KOPT-K1 (cell line): ENCODE results near the gene HOXA11.

ENCODE experiments used
- H3K27ac ChIP-seq: fragments of 200-600 bp; sonication (generic); 2 replicates; pipeline ENCODE4 v1.5.1; 2016; ENCODE audit warnings: antibody characterized with exemption, mild to moderate bottlenecking, low read depth, low read length; ENCODE audit not compliant: poor library complexity, severe bottlenecking
- H3K36me3 ChIP-seq: fragments of 200-600 bp; sonication (generic); 2 replicates; pipeline ENCODE4 v1.5.1; 2017; ENCODE audit warnings: antibody characterized with exemption, mild to moderate bottlenecking, low read length, moderate library complexity; ENCODE audit not compliant: insufficient read depth
- H3K9me3 ChIP-seq: fragments of 200-600 bp; sonication (generic); 2 replicates; pipeline ENCODE4 v1.5.1; 2017; ENCODE audit warnings: antibody characterized with exemption, low read length, mild to moderate bottlenecking; ENCODE audit not compliant: insufficient read depth, poor library complexity, severe bottlenecking

HOXA11 gene

DNA sequence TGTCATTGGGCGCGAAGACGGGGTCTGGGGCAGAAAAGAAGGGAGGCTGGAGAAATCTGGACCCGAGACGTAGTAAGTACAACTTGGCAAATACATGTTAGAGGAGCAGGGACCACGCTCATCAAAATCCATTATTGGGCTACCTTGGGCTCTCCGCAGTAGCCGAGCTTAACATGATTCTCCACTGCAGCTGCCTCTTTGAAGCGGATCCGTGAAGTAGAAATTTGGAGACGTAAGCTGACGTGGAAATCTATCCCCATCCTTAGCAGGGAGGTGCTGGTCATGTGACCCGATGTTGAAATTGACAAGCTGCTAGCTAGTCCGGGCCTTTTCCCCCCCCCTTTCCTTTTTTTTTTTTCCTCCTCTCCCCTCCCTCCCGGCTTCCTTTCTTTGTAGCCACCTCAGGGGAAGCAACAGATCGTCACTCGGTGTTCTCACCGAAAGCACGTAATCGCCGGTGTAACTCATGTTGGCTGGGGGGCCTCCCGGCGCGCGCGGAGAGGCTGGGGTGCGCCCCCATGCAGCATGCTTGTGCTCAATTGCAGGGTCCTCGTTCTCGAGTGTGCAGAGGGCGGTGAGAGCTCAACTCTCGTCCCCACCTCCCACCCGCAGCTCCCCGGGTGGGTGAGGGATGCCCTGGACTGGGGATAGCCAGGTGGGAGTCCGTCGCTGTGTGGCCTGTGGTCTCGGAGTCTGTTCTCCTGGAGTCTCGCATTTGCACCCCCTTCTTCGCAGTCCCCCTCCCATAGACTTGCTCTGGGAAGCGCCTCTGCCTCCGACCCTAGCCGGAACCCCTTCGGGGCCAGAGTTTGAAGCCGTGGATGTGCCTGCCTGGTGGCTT lies at the start of gene HOXA11:
Gene HOXA11 (minus strand): TSS at position 220 of the 841 bp plus-strand sequence. CDS start 88 bp downstream, at position 132.
- no peak within 1 kb of the TSS for H3K27ac ChIP-seq
- no peaks in the 10 kb centered on the region for H3K36me3 ChIP-seq
- no peaks in the 10 kb centered on the region for H3K9me3 ChIP-seq

DNA sequence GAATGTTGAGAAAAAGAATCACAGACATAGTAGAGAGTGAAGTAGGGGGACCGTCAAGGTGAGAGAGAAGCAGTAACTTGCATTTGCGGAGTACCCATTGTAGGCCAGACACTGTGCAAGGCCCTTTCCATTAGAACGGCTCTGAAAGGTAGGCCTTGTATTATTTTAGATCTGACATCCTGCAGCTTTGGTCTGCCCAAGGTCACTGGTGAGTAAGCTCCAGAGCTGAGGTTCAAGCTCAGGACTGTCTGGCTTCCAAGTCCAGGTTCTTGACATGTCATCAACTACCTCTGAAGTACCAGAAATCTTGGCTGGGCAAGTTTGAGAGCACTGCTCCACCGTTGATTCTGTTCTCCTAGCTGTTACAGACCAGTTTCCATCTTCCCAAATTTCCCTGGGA lies 44.4 kb upstream of the HOXA11 start:
- no peaks in the 10 kb centered on the region for H3K36me3 ChIP-seq
- no peak overlapping the region for H3K27ac ChIP-seq
- H3K9me3 ChIP-seq = no peaks in the 10 kb centered on the region

DNA sequence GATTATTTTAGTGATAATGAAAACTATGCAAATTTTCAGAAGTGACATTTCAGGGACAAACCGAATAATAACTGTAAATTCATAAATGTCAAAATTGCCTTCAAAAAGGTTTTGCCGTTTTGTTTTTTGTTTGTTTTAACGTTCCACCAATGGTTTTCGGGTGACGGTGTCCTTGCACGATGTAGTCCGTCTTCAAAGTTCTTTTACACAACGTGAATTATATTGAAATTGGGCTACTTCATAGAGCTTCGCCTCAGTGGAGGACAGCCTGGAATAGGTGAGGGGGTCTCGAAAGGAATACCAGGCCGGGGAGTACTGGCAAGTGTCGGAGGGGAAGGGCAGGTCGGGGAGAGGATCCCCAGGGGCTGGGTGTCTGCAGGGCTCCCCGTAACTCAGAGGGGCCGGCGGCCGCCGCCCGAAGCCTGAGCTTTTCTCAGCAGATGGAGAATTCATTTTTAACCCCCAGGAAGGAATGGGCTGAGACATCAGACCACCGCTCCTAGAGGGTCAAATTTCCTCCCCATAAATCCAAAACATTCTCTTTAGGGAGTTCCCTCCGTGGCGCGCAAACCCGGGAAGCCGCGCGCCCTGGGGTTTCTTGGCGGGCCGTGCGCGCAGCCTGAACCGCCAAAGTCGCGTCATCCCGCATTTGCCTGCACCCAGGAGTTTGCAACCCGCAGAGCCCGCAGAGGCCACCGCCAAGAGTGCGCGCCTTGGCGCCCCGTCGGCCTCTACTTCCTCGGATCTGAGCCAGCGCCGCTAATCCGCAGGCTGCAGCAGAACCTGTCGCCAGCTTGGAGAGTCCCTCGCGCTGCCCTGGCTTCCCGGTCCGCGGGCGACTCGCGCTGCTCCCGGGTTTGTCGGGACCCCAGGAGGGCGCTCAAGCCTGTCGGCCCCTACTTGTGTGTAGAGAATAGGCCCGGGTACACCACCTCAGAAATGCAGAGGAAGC lies 40.2 kb upstream of the HOXA11 start:
- Histone ChIP-seq H3K36me3 (no peaks in the 10 kb centered on the region), H3K27ac (no peak overlapping the region), H3K9me3 (no peaks in the 10 kb centered on the region)

DNA sequence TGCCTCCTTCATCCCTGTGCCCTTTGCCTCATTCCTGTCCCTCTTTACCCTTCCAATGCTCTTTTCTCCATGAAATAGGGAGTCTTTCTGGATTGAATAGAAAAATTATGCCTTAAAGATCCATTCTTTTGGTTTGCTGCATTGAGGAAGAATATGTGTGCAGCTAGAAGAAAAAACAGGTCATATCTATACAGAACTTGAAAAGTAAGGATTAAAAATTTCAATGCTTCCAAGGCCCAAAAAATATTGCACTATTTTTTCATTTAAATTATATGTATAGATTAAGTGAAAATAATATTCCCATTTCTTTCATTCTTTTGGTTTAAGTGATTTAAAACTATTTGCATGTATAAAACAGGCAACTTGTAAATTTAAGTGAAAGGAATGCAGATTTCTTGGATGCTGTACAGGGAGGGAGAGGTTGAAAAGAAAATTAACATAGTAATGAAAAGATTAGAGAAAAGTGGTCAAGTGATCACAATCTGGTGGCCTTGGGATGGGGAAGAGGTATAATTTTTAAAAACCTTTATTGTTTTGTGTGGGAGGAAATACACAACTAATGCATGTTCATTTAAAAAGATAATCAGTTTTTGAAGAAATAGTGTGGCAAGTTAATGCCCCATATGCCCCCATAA lies 39.0 kb upstream of the HOXA11 start:
- H3K36me3 ChIP-seq = no peaks in the 10 kb centered on the region
- H3K9me3 ChIP-seq = no peaks in the 10 kb centered on the region
- H3K27ac ChIP-seq = no peak overlapping the region

DNA sequence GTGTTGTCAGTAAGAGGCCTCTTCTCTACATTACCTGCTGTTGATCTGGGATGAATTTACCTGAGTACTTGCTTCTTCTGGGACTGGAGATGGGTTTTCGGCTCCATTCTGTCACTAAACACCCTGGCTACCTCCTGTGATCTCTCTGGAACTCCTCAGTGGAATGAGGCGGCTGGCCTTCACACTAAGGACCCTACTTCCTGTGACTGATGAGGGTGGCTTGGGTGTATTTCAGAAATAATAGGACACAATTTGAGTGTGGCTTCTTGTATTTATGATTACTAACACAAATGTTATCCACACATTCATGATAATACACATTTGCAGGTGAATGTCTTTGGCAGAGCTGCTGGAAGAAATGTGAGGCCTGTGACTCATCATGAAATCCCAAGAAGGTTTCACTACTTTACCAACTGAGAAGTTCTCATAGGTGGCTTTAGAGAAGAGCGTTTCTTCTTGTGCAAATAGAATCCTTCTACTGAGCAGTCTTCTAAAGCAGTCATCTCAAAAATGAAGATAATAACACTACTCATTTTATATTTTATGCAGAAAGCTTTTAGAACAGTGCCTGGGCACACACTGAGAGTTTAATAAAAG lies 36.3 kb upstream of the HOXA11 start:
- H3K27ac ChIP-seq = no peak overlapping the region
- no peaks in the 10 kb centered on the region for H3K36me3 ChIP-seq
- H3K9me3 ChIP-seq = no peaks in the 10 kb centered on the region

DNA sequence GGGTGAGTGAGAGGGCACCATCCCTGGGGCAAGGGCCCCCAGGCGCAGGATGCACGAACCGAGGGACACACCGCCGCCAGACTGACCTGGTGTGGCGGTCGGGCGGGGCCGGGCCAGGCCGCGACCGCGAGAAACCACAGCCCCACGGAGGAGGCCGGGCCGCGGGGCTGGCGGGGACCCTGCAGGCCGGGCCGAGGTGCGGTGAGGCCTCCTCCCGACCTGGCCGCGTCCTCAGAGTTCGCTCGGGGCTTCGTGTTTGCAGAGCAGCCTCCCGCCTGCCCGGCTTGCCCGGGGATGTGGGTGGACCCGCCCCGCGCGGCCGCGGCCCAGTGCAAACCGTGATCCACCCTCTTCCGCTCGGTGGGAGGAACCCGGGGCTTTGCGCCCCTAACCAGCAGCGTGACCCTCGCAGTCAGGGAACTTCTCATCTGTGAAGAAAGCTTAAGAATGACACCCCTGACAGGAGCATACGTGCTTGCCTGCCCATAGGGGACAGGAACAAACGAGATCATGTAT lies 35.5 kb upstream of the HOXA11 start:
- no peaks in the 10 kb centered on the region for H3K36me3 ChIP-seq
- H3K27ac ChIP-seq = no peak overlapping the region
- H3K9me3 ChIP-seq = no peaks in the 10 kb centered on the region

DNA sequence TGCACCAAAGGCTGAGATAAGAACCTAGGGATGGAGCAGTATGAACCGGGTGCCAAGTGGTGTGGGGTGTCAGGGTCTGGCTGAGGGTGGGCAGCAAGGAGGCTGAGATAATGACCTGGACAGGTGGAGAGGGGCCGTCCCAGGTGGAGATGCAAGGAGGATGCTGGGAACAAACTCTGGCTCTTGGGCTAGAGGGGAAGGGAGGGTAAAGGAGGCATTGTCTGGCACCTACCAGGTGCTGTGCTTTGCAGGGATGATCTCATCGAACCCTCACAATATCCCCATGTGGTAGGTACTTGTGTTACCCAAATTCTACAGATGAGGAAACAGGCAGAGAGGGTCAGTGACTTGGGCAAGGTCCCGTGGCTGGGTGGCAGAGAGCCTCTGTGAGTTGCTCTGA lies 34.8 kb upstream of the HOXA11 start:
- no peak overlapping the region for H3K27ac ChIP-seq
- H3K36me3 ChIP-seq = no peaks in the 10 kb centered on the region
- H3K9me3 ChIP-seq = no peaks in the 10 kb centered on the region

DNA sequence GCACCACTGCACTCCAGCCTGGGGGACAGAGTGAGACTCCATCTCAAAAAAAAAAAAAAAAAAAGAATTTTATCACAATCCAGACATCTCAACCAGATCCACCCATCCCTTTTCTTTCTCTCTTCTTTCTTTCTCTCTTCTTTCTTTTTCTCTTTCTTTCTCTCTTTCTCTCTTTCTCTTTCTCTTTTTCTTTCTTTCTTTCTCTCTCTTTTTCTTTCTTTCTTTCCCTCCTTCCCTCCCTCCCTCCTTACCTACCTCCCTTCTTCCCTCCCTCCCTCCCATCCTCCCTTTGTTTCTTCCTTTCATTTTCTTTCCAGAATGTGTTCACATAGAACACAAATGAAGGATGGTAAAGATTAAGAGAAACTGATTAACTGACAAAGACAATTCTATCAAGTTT lies 32.9 kb upstream of the HOXA11 start:
- Histone ChIP-seq H3K9me3 (no peaks in the 10 kb centered on the region), H3K36me3 (no peaks in the 10 kb centered on the region), H3K27ac (no peak overlapping the region)

DNA sequence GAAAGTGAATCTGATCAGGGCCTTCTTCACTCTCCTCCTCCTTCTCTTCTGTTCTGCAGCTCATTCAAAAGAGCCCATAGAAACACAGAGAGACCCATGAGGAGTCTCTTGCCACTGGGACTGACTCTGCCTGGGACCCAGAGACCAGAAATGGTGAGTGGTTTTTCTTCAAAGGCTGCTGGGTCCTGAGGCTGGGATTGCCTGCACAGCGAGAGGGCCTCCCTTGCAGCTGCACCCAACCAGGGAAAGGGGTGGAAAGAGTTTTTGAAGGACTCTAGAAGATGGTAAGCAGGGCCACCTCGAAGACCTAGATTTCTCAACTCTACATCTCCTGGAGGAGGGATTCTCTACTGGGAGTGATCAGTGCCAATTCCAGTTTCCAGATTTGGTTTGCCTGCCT lies 30.3 kb upstream of the HOXA11 start:
- no peak overlapping the region for H3K27ac ChIP-seq
- no peaks in the 10 kb centered on the region for H3K36me3 ChIP-seq
- no peaks in the 10 kb centered on the region for H3K9me3 ChIP-seq

DNA sequence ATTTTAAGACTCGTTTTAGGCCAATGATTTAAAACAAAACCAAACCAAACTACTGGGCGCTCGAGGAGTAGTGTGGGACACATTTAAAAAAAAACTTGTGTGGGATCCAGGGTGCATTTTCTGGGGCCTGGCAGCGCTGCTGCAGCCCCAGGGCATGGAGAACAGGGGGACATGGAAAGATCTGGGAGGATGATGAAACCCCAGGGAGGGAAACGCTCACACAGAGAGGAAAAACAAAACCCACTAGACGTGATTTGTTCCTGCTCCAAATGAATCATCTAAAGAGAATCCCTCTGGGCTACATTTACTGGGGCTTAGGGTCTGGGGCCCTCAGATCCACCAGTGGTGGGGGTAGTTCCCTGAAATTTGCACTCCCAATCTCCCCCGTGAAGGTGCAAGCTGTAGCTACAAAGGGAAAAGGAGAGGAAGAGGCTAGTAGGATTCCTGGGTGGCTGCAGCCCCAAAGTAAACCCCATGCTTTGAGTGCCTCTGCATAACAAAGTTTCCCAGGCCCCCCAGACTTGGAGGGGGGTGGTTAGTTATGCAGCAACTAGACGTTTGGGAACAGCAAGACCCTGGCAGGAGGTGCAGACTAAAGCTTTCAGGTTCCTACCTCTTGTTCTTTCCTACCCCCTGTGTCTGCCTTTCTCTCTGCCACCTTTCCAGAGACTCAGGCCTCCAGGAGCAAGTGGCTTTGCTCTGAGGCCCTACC lies 29.4 kb upstream of the HOXA11 start:
- H3K36me3 ChIP-seq = no peaks in the 10 kb centered on the region
- H3K9me3 ChIP-seq = no peaks in the 10 kb centered on the region
- H3K27ac ChIP-seq = no peak overlapping the region

DNA sequence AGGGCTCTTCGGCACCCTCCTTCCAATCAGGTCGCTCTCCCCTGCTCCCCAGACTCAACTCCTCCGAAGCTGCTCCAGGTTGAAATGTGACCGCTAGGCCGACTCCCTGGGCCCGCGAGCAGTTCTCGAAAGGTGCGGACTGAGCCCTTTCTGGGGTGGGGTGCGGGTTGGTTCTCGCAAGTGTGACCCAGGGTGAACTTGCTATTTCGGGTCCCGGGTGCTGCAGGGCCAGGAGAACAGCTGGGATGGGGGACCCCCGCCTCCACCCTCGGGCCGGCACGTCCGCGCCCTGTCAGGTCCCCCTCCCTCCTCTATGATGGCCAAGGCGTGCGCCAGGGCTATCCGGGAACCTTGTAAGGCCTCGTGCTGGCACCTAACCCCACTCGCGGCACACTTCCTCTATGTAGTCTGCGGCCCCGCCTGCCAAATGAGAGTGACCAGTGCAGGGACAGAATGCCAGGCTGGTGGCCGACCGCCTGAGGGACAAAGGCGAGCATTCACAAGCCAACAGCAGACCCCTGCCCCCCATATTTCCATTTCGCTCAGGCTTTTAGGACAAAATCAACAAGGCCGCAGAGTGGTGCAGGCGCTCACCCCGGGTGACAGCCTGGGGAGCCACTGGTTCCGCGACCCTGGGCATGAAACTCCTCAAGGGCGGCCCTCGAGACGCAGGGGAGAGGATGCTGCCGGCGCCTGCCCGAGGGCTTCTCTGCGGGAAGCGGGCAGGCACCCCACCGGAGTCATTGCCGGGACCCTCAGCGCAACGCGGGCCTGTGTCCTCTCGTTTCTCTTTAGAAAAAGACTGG lies 28.6 kb upstream of the HOXA11 start:
- no peak overlapping the region for H3K27ac ChIP-seq
- H3K9me3 ChIP-seq = no peaks in the 10 kb centered on the region
- H3K36me3 ChIP-seq = no peaks in the 10 kb centered on the region

DNA sequence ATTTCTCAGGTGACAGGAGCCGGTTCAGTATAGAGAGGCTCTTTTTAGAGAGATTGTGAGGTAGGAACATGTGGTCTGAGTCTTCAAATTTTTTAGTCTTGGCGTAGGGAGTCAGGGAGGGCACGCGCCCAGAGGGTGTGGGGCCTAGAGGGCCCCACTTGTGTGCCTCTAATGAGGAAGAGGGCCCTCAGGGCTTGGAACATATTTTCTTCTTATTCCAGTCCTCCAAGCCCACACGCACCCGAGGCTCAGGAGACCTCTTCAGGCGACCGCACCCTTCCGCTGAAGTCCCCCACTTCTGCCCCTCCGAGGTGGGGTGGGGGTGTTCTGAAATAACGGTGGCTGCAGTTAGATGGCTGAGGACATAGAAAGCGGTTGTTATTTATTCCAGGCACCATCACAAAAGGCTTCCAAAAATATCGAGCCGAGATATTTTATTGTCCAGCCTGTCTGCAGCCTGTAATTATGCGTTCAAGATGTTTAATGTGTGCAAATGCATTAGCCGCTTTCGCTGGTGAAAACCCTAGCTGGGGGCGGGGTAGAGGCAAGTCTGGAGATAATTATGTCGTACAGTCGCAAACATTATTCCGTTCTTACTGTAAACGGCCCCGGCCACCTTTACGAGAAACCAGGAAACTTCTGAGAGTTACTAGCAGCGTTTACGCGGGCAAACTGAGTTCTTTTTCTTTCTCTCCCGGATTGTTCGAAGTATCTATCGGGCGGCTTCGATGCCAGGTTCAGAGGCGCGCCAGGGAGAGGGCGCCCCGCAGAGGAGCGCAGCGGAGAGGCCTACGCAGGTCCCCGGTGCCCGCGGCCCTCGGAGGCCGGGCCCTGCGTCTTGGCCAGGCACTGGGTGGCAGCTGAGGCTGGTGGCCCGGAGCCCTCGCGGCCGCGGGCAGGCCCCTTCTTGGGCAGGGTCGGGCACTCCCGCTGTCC lies 27.7 kb upstream of the HOXA11 start:
- Histone ChIP-seq H3K36me3 (no peaks in the 10 kb centered on the region), H3K27ac (no peak overlapping the region), H3K9me3 (no peaks in the 10 kb centered on the region)

DNA sequence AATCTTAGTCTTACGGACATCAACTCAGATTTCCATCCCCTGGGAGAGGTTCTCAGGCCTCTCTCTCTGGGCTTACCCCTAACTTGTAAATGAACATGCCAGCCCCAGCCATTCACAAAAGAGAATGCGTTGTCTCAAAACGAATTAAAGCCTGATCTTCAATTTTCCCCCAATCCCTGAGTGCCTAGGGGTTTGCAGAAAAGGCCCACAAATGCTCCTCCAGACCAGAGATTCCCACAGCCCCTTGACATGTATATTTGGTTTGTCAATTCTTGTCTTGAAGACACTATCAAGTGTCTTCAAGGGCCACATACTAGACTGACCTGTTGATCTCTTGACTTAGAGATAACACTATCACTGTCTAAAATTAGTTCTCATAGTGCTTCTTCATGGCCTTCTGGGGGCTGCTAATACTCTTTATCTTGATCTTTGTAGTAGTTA lies 26.8 kb upstream of the HOXA11 start:
- H3K36me3 ChIP-seq = no peaks in the 10 kb centered on the region
- H3K9me3 ChIP-seq = no peaks in the 10 kb centered on the region
- no peak overlapping the region for H3K27ac ChIP-seq
